Hematopoietic multipotent progenitor cell treated with erythropoietin and hydrocortisone succinate and interleukin-3 and kit ligand, for 8 days (in vitro differentiated cells): ENCODE data around the gene INTU.
A peak's percentile ranks its signal among the peaks of the same experiment; 100 is the strongest.
"Not testable (repeated sequence)": the region's sequence is repeated elsewhere in the genome, so short reads cannot be mapped to it uniquely, and the experiment has no call there.

Experiments used
- DNase-seq: peaks from one replicate; pipeline ENCODE4 v3.0.0-alpha.2; 2015

The INTU gene

GRCh38 chr4:127632420-127633403 is at the start of gene INTU:
Gene INTU, plus strand, starts transcription at chr4:127632957. Its CDS starts 78 bp downstream, at chr4:127633035.
- peak; percentile 94 for DNase-seq

- not testable (repeated sequence) for DNase-seq
Measured at GRCh38 chr4:127586496-127586895, 46.3 kb upstream of the INTU start.

- DNase-seq: peak; percentile 56
Measured at GRCh38 chr4:127586922-127587571, 45.7 kb upstream of the INTU start.

- not testable (repeated sequence) for DNase-seq
Measured at GRCh38 chr4:127589153-127589552, 43.6 kb upstream of the INTU start.

GRCh38 chr4:127598656-127599055 is 34.1 kb upstream of the INTU start:
- DNase-seq: no peak

GRCh38 chr4:127601029-127601428 is 31.7 kb upstream of the INTU start:
- peak; percentile 8 for DNase-seq

GRCh38 chr4:127604949-127605709 is 27.6 kb upstream of the INTU start:
- DNase-seq: peak; percentile 48

GRCh38 chr4:127606823-127607222 is 25.9 kb upstream of the INTU start:
- no peak for DNase-seq

GRCh38 chr4:127609484-127609883 is 23.3 kb upstream of the INTU start:
- DNase-seq: no peak

GRCh38 chr4:127610488-127610887 is 22.3 kb upstream of the INTU start:
- no peak for DNase-seq

- no peak for DNase-seq
Measured at GRCh38 chr4:127616898-127617297, 15.9 kb upstream of the INTU start.

GRCh38 chr4:127618427-127618826 is 14.3 kb upstream of the INTU start:
- DNase-seq: no peak

- no peak for DNase-seq
Measured at GRCh38 chr4:127622621-127622920, 10.2 kb upstream of the INTU start.

- peak; percentile 25 for DNase-seq
Measured at GRCh38 chr4:127622921-127623796, 9.6 kb upstream of the INTU start.

- DNase-seq: no peak
Measured at GRCh38 chr4:127623797-127624083, 9.0 kb upstream of the INTU start.

GRCh38 chr4:127624173-127624572 is 8.6 kb upstream of the INTU start:
- DNase-seq: no peak

GRCh38 chr4:127629371-127629770 is 3.4 kb upstream of the INTU start:
- no peak for DNase-seq

GRCh38 chr4:127630152-127630551 is 2.6 kb upstream of the INTU start:
- no peak for DNase-seq

GRCh38 chr4:127631420-127631819 is 1.3 kb upstream of the INTU start:
- peak; percentile 10 for DNase-seq

- no peak for DNase-seq
Measured at GRCh38 chr4:127634181-127634580, 1.4 kb downstream of the INTU start.

- no peak for DNase-seq
Measured at GRCh38 chr4:127641524-127641923, 8.8 kb downstream of the INTU start.

- no peak for DNase-seq
Measured at GRCh38 chr4:127642169-127642568, 9.4 kb downstream of the INTU start.

GRCh38 chr4:127643791-127644190 is 11.0 kb downstream of the INTU start:
- no peak for DNase-seq
